HG03025 (cell line): ENCODE measurements around the gene ID2.
"Not testable (repeated sequence)": the region's sequence is repeated elsewhere in the genome, so short reads cannot be mapped to it uniquely, and the experiment has no call there.

Experiments used
- ATAC-seq: cut with Tn5 transposase; IDR thresholded peaks from one replicate; pipeline ENCODE4 v1.9.1; 2021; ENCODE audit warnings: mild to moderate bottlenecking, moderate library complexity; ENCODE audit not compliant: unreplicated experiment, low FRiP score

ID2 gene

DNA sequence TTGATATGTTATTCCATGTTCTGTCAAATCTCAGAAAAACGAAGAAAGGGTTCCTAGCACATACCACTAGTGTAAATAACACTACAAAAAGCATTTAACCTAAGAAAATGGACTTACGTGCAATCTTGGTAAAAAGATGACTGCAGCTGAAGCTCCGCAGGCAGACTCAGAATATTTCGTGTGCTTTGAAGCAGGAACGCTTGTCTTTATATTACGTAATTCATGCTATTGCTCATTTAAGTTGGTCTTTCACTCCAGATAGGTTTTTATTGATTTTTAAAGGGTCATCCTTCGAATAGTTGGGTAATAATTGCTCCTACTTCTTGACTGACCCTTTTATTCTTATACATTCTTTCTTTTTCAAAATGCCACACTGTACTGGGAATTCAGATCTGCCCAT lies 44.0 kb downstream of the ID2 start:
- ATAC-seq, result no peak

DNA sequence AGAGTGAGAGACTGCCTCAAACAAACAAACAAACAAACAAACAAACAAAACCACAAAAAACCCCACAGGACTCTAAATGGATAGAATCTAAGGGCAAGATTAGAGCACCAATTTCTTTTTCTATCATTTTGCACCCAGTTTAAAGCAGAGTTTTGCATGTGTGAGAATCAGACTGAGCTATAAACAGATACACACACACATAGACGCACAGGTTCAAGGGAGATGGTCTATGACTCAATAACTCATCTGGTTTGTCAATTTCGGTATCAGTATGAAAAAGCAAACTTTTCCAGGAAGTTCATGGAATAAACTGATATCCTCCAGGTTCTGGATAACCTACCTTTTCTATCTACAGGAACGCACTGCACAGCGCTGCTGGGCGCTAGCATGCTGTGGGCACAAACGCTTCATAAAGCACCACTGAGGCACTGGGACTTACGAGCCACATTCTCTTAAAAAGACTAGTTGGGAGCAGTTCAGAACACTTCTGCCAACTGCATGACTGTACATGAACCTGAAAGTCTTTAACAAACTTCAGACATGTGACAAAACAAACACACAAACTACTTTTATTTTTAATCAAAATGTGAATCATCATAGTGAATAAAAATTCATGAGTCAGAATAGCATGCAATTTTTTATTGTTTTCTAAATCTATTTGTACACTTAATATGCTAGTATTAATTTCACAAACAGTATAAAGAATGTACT lies 46.6 kb downstream of the ID2 start:
- ATAC-seq, result no peak

DNA sequence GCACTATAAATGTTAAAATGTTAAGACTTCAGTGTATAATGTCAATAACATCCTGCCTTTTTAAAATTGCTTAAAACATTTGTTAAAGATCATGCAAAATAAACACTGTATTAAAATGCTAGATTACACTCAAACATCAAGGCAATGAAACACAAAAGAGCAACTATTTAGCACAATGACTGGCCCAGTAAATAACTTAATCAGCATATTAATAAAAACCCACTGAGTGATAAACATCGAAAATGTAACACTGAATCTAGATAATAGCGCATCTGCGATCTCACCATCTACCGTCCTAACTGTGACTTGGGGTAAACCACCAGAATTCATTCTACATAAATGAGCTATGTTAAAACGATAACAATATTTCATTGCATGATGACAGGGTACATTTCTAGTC lies 47.2 kb downstream of the ID2 start:
- ATAC-seq, result not testable (repeated sequence)

DNA sequence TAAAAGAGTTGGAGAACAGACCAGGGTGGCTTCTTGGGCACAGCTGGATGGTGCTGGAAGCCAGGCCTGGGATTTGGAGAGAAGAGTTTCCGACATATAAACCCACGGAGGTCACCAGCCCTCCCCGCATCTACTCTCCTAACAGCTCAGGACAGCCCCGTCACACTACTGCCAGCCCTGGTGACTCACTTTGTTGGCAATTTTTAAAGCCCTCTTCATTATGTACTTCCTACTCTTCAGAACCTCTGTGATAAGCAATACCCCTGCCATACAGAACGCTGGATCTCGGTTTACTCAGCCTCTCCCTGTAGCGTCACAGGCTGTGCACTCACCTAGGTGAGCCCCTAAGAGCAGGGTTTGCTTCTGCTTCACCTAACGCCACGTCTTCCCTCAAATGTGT lies 48.1 kb downstream of the ID2 start:
- no peak for ATAC-seq

DNA sequence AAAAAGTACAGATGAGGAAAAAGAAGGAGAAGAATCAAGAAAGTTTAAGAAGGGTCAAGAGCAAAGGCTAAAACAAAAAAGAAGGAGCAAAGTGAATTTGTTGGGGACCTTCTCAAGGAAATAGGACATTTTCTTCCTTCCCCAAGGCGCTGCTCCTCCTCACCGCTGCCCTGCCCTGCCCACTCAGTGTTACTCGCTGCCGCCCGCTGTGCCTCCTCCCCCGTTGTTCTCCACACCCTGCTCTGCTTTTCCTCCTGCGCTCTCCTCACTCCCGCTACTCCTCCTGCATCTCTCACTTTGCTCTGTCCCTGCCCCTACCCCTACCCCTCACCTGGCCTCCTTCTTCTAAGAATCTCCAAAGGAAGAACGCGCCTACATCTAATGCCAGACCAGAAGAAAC lies 50.7 kb downstream of the ID2 start:
- ATAC-seq, result no peak
